ENCODE data around the gene ADAM12. TPM values are rescaled to one million over a fixed set of nuclear protein-coding genes. Genes with fewer than 3 reads are reported as not detected.

Gene ADAM12
- total RNA-seq, 1 experiment from 2014 or later, result 0.24 TPM

DNA sequence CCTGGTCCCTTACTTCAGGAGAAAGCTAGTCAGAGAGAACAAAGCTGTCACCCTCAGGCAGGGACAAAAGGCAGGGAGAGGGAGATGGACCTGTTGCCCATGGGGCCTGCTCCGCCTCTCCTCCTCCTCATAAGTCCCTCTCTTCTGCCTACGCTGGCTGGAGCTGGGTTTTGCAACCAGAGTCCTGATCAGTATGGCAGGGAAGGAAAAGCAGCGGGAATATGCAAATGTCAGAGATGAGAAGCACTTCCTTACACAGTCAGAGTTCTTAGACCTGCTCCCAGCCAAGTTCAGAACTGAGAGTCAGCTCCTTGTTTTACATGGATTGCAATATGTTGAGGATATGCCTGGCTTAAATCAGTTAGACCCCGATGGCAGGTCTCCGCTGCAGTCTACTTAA, 231.1 kb downstream of the ADAM12 start:
- Histone ChIP-seq H3K18ac (ENCODE audit: insufficient read length, low read depth, low read length) (no peak overlapping the region), H2BK15ac (ENCODE audit: low read depth, low read length) (no peak overlapping the region), H3K14ac (ENCODE audit: insufficient read depth, low read length) (peak overlapping the region; percentile 24; the same call in 1 of the 2 replicates), H2BK20ac (ENCODE audit: low read depth, low read length, poor library complexity, severe bottlenecking) (no peak overlapping the region), H3K4ac (ENCODE audit: low read depth, low read length) (no peak overlapping the region), H3T11ph (ENCODE audit: low read length) (no peak overlapping the region), H2AK5ac (ENCODE audit: insufficient read length, low read length) (no peak overlapping the region), H2BK120ac (ENCODE audit: low read depth, low read length, poor library complexity, severe bottlenecking) (no peak overlapping the region), H3K4me1 (ENCODE audit: insufficient read depth, low read length) (peaks cover 17% of the 10 kb centered on the region; the same call in 1 of the 2 replicates), H2AFZ (ENCODE audit: low read length) (no peak overlapping the region), H4K5ac (ENCODE audit: insufficient read length, low read depth, low read length) (no peak overlapping the region), H3K9ac (ENCODE audit: extremely low read depth, insufficient read length, low read length) (no peak overlapping the region), H3K79me2 (ENCODE audit: insufficient read depth, low read length) (no peaks in the 10 kb centered on the region), H2BK12ac (ENCODE audit: insufficient read length, low read depth, low read length) (no peak overlapping the region), H4K8ac (replicated peaks; ENCODE audit: insufficient read length, low read depth, low read length) (peak overlapping the region; percentile 61), H2BK5ac (ENCODE audit: insufficient read length, low read length) (no peak overlapping the region), H3K27ac (ENCODE audit: insufficient read length, low read depth, low read length) (no peak overlapping the region), H4K20me1 (ENCODE audit: control insufficient read depth, insufficient read depth, insufficient read length) (no peaks in the 10 kb centered on the region), H3K56ac (ENCODE audit: insufficient read length, low read depth, low read length) (no peak overlapping the region), H4K91ac (ENCODE audit: insufficient read length, low read depth, low read length) (no peak overlapping the region), H3K9me3 (ENCODE audit: control insufficient read depth, low read depth, low read length) (no peaks in the 10 kb centered on the region), H3K23me2 (ENCODE audit: insufficient read length, low read depth, low read length, poor library complexity, severe bottlenecking) (no peaks in the 10 kb centered on the region), H3K79me1 (ENCODE audit: insufficient read depth, low read depth, low read length, poor library complexity, severe bottlenecking) (no peaks in the 10 kb centered on the region), H3K4me2 (ENCODE audit: insufficient read depth, insufficient read length, low read length) (no peak overlapping the region), H3K27me3 (ENCODE audit: insufficient read depth, low read length) (no peaks in the 10 kb centered on the region), H3K23ac (ENCODE audit: insufficient read length, low read depth, low read length) (no peak overlapping the region)
- peaks cover 0 to 2% (median 0%) of the 10 kb centered on the region in 3 experiments; a peak in 1 of 7 replicates for H3K36me3 Mint-ChIP-seq (ENCODE audit: insufficient read depth in 1 of 3, low read depth in 3 of 3)
- H3K4me3 Mint-ChIP-seq, result no peak overlapping the region
- TF ChIP-seq, protein P1, sequence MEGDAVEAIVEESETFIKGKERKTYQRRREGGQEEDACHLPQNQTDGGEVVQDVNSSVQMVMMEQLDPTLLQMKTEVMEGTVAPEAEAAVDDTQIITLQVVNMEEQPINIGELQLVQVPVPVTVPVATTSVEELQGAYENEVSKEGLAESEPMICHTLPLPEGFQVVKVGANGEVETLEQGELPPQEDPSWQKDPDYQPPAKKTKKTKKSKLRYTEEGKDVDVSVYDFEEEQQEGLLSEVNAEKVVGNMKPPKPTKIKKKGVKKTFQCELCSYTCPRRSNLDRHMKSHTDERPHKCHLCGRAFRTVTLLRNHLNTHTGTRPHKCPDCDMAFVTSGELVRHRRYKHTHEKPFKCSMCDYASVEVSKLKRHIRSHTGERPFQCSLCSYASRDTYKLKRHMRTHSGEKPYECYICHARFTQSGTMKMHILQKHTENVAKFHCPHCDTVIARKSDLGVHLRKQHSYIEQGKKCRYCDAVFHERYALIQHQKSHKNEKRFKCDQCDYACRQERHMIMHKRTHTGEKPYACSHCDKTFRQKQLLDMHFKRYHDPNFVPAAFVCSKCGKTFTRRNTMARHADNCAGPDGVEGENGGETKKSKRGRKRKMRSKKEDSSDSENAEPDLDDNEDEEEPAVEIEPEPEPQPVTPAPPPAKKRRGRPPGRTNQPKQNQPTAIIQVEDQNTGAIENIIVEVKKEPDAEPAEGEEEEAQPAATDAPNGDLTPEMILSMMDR (conservative IDR thresholded peaks at IDR 0.05), result no peak
- H3K27ac Mint-ChIP-seq, result peak overlapping the region in 1 of 3 experiments; percentile 91; a peak in 2 of 7 replicates
- peaks cover 65 to 75% of the 10 kb centered on the region in 2 experiments for H3K4me1 Mint-ChIP-seq
- H3K27me3 Mint-ChIP-seq (ENCODE audit: low read depth), result peaks cover 8% of the 10 kb centered on the region
- no peaks in the 10 kb centered on the region for H3K9me3 Mint-ChIP-seq
- WGBS (ENCODE audit: extremely low coverage, insufficient read length, low lambda C conversion rate), result no CpG with 5 or more reads among the region's 5 CpGs
- peak; percentile 38 for DNase-seq

All from H9 (cell line).